VCaP (cell line): ENCODE measurements around the gene RGS6.
A peak's percentile ranks its signal among the peaks of the same experiment; 100 is the strongest.

Source experiments
- H3K27ac ChIP-seq: fragments of 450-650 bp; 2 replicates; pipeline ENCODE4 v1.5.1; 2017
- CTCF ChIP-seq: fragments of 450-650 bp; conservative IDR thresholded peaks from 2 replicates; pipeline ENCODE4 v1.5.1; 2017; ENCODE audit warnings: mild to moderate bottlenecking, moderate library complexity

The RGS6 gene

DNA sequence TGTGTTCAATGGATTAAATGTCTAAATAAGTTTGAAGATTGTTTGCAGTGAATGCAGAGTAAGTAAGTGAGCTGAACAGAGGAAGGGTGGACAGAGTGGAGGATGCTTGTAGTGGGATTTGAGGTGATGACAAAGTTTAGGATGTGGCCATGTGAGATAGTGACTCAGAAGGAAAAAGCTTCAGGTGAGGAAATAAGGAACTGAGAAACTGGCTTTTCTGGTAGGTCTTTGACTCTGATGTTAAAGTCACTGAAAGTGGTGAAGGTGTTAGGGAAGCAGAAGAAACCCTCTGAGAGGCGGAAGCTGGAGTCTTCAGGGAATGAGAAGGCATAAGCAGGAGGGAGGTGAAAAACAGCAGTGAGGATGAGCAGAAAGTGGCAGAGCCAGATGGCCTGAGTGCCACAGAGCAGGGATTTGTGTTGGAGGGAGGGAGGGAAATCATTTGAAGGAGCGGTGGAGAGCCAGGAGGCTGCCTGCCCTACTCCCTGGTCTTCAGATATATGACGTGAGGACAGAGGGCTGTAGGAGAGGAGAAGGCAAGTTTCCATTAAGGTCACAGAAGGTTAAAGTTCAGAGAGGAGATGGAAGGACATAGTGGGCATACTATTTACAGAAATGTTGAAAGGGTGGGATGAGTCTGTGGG lies 24.8 kb downstream of the RGS6 start:
- H3K27ac ChIP-seq: no peak overlapping the region
- TF ChIP-seq CTCF: no peak

DNA sequence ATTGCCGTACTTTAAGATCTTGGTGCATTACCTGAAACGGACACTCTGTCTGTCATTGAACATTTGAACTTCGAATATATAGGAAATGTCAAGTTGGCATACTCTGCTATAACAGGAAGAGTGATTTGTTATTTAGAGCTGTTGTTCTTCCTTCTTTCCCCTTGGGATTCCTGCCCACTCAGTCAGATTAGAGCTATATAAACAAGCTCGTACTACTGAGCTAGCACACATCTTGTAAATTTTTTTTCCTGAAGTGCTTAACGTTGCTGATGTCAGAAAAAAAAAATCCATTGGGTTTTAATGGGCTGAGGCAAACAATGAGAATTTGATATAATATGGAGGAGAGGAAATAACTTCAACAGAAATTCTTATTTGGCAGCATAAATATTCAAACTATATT lies 26.8 kb downstream of the RGS6 start:
- TF ChIP-seq CTCF: no peak
- H3K27ac ChIP-seq: peak overlapping the region; percentile 63

- no peak overlapping the region for H3K27ac ChIP-seq
- no peak for TF ChIP-seq CTCF
These were observed 28.5 kb downstream of the RGS6 start for GRCh38 chr14:71960494-71961353.

GRCh38 chr14:71961972-71962371 lies 29.7 kb downstream of the RGS6 start:
- H3K27ac ChIP-seq: no peak overlapping the region

DNA sequence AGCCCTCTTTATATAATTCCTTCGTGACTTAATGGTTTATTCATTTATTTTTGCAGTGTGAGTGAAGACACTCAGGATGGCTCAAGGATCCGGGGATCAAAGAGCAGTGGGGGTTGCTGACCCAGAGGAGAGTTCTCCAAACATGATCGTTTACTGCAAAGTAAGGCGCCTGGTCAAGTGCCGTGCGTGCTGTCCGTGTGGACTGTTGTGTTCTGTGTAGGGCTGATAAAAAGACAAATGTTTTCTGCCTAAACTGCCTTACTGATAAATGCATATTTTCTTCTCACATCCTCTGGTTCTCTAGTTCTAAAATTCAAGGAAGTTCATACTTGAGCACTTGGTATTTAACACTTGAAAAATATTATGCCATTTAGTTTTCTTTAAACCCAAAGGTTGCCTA lies 32.5 kb downstream of the RGS6 start:
- no peak overlapping the region for H3K27ac ChIP-seq
- TF ChIP-seq CTCF: no peak

More at GRCh38 chr14:71961972-71962371, 29.7 kb downstream of the RGS6 start:
- TF ChIP-seq CTCF: no peak

DNA sequence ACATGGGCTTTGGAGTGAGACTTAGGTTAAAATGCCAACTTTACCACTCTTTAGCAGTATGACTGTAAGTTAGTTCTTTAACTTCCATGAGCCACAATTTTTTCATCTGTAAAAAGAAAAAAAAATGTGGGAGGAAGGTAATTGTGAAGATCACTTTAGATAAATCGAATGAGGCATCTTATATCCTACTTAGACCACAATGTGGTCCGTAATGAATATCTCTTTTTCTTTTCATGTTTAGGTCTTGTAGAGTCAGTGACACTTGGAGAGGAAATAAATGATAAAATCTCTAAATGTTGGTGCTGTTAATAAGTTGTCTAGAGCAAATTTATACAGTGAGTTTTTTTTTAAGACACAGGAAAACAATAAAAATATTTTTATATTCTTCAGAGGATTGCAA lies 34.3 kb downstream of the RGS6 start:
- H3K27ac ChIP-seq: no peak overlapping the region
- no peak for TF ChIP-seq CTCF

GRCh38 chr14:71967704-71968103 lies 35.5 kb downstream of the RGS6 start:
- TF ChIP-seq CTCF: no peak
- H3K27ac ChIP-seq: no peak overlapping the region
